Measurements from ENCODE around the gene NUDT2.

Gene NUDT2

GRCh38 chr9:34371886-34372466 is 42.6 kb downstream of the NUDT2 start:
- DNase-seq = no peak

DNA sequence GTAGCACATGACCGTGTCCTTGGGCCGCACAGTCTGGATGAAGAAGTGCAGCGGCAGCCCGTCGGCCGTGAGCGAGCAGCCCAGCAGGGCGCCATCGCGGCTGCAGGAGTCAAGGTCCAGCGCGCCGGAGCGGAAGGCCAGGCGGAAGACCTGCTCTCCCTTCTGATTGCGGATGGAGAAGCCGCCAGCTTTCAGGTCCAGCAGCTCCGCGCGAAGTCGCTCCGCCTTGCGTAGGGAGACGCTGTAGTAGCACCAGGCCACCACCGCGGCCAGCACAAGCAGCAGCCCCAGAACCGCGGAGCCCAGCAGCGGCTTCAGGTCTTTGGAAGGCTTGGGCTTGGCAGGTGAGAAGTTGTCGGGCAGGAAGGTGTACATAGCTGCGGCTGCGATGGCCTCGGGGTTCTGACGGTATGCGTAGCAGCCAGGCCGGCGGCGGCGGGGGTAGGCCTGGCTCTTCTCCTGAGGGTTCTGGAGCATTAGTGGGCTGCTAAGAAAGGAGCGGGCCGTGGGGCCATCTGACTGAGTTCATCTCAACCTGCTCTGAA is 43.2 kb downstream of the NUDT2 start:
- no peak for DNase-seq

DNA sequence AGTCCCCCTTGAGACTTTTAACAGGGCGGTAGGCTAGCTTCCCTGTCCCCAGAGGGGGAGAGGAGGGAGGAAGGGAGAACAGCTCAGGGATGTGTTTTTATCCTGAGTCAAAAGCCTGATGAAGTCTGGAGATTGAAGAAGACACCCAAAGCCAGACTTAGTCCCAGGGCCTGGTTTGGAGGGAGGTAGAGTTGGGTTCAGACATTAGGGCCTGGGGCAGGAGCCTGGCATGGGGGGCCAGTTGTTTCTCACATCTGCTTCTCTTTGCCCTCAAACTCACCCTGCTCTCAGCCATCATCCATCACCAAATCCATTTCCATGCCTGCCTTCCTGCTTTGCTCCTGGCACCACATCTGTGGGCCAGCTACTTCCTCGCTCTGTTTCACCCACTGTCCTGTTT is 44.4 kb downstream of the NUDT2 start:
- no peak for DNase-seq

DNA sequence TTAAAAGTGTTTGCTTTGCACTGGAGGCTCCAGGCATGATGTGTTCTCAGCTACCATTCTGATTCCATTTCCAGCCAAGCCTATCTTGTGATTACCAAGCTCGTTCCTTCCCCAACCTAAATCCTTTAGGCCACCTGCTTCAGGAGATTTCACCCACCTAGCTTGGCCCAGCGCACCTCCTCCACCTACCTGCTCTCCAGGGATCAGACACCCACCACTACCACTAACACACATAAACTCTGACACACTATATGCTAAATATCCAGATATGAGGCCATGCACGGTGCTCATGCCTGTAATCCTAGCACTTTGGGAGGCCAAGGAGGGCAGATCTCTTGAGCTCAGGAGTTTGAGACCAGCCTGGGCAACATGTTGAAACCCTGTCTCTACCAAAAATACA is 45.0 kb downstream of the NUDT2 start:
- DNase-seq = no peak

GRCh38 chr9:34374905-34375552 is 45.7 kb downstream of the NUDT2 start:
- DNase-seq = no peak

- DNase-seq = no peak
These were observed 46.7 kb downstream of the NUDT2 start for GRCh38 chr9:34375901-34376595.

- peak; percentile 73 for DNase-seq
These were observed 47.4 kb downstream of the NUDT2 start, which contains the start of gene MYORG for GRCh38 chr9:34376596-34377403. TSS of gene MYORG (minus strand) at chr9:34376898. CDS start at chr9:34372943, 3,955 bp downstream.

GRCh38 chr9:34377404-34377746 is 48.0 kb downstream of the NUDT2 start:
- DNase-seq = no peak

DNA sequence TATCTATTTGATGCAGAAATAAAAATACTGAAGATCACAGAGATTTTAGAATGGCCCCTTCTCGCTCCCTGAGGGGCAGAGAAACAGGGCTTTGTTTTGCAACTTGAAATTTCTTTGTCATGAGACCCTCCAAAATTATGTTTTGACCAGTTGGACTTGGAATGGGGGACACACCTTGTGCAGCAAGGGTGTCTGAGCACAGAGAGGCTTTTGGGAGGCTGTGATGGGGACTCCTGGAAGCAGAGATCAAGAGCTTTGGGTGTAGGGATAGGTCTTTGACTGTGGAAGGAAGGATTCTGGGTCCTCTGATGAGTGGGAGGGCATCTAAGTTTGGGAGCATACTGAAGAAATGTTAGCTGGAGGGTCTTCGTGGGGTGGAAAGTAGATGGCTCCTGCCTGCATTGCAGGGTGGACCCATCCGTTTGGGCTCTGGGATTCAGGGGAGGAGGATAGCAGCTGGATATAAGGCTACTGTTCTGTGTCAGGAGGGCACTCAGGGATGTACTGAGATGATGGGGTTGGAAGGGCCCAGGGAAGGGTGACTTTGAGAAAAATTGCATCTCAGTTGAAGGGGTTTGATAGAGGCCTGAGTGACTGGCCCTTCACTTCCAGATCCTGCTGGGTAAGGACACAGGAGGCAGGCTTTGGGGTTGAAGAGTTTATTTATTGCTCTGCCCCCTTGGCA is 49.1 kb downstream of the NUDT2 start:
- no peak for DNase-seq

GRCh38 chr9:34379334-34380033 is 50.1 kb downstream of the NUDT2 start:
- no peak for DNase-seq

GRCh38 chr9:34380034-34380510 is 50.7 kb downstream of the NUDT2 start:
- no peak for DNase-seq

DNA sequence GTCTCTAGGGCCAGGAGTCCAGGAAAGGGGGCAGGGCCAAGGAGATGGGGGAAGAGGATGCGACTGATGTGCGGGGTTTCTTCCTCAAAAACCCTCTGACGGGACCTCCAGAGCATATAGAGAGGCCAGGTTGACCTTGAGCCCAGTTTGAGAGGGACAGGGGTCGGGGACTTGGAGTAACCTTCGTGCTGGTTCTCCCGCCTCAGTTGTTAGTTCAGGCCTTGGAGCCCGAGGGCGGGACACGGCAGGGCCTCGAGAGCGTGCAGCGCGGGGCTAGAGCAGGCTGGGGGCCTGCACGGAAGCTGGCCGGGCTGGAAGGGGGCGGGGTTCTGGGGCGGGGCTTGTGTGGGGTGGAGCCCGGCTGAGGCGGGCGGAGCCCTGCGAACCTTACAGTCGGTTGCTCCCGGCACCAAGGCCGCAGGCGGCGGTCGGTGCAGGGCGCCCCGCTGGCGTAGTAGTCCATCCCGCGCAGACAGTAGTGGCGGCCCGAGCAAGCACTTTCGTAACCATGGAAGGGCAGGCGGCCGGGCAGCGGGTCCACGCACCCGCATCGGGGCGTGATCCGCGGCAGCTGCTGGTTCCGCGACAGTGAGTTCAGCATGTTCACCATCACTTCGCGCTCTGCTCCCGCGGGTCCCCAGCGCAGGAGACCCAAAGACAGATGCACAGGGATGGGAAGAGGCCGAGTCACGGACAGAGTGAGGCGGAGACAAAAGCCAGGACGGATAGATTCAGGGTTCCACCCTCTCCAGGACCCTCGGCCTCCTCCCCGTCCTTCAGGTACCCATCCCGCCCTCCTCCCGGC is 51.3 kb downstream of the NUDT2 start:
- DNase-seq = no peak

- DNase-seq = no peak
These were observed 52.0 kb downstream of the NUDT2 start for GRCh38 chr9:34381323-34381722.

GRCh38 chr9:34382054-34382453 is 52.7 kb downstream of the NUDT2 start:
- no peak for DNase-seq

- no peak for DNase-seq
These were observed 53.5 kb downstream of the NUDT2 start for GRCh38 chr9:34382879-34383278.

GRCh38 chr9:34383904-34384303 is 54.5 kb downstream of the NUDT2 start:
- no peak for DNase-seq

DNA sequence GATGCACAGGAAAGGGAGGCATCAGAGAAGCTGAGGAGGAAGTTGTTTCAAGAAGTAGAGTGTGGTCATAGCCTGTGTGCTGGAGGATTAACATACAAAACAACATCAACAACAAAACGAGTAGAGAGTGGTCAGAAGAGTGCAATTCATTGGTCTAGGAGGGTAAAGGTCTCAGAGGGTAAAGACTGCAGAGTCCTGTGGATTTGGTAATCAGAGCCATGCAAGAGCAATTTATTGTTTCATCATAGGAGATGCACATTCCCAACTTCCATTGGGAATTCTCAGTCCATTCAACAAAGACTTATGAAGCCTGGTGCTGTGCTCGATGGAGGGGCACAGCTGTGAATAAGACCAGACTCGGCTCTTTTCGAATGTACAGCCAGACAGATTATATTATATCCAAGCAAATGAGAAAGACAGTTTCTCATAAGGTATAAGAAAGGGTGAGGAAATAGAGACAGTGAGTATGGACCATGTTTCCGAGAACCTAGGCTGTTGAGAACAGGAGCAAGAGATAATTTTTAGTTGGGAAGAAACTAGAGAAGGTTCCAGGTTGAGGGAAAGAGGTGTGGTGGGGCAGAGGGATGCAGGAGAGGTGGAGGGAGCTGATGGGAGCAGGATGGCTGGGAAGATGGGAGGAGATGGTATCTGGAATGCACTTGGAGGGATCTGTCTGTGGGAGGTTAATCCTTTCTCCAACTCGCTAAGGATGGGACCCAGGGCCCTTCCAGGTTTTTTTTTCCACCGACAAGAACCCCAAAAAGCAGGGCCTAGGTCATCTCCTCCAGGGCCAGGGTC is 55.2 kb downstream of the NUDT2 start:
- no peak for DNase-seq

GRCh38 chr9:34385561-34386230 is 56.3 kb downstream of the NUDT2 start:
- no peak for DNase-seq

DNA sequence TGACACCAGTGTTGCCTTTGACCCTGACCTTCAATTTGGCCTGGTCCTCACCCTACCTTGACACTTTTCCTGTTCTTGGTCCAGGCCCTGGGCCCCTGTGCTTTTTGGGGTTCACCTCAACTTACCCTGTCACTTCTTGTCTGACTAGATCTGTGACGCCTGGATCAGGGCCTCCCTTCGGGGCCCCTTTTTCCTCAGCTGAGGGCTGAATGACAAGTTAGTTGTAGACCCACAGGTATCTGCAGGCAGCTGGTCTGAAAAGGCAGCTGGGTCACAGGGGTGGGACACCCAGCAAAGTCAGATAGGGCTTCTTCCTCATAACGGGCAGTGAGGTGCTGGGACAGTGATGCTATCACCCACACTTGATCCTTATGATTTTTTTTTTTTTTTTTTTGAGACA is 57.3 kb downstream of the NUDT2 start:
- DNase-seq = no peak

GRCh38 chr9:34387239-34387638 is 57.9 kb downstream of the NUDT2 start:
- no peak for DNase-seq

Measured in SIG-M5 (cell line).